ENCODE results near the gene ADRA2C. TPM values are rescaled to one million over a fixed set of nuclear protein-coding genes. Genes with fewer than 3 reads are reported as not detected.
"Not testable (repeated sequence)": the region's sequence is repeated elsewhere in the genome, so short reads cannot be mapped to it uniquely, and the experiment has no call there.

ADRA2C gene
- total RNA-seq, 1 experiment from 2014 or later, result 2.9 TPM

- DNase-seq (ENCODE audit: low read depth), result no peak
These were observed 44.8 kb downstream of the ADRA2C start for GRCh38 chr4:3810796-3811485.

GRCh38 chr4:3811621-3812020 lies 45.4 kb downstream of the ADRA2C start:
- DNase-seq (ENCODE audit: low read depth), result no peak

GRCh38 chr4:3812211-3812934 lies 46.2 kb downstream of the ADRA2C start:
- no peak for DNase-seq (ENCODE audit: low read depth)

GRCh38 chr4:3813151-3814052 lies 47.2 kb downstream of the ADRA2C start:
- DNase-seq (ENCODE audit: low read depth), result no peak

GRCh38 chr4:3814053-3814570 lies 47.9 kb downstream of the ADRA2C start:
- DNase-seq (ENCODE audit: low read depth), result no peak

- DNase-seq (ENCODE audit: low read depth), result not testable (repeated sequence)
These were observed 48.7 kb downstream of the ADRA2C start for GRCh38 chr4:3814838-3815237.

- DNase-seq (ENCODE audit: low read depth), result no peak
These were observed 50.2 kb downstream of the ADRA2C start for GRCh38 chr4:3816256-3816825.

GRCh38 chr4:3816983-3817960 lies 51.1 kb downstream of the ADRA2C start:
- DNase-seq (ENCODE audit: low read depth), result no peak

Other genes starting within 250 kb of the ADRA2C start
- 211 and 237 TPM in 2 replicates for gene LRPAP1, start 234.0 kb upstream of the ADRA2C start, total RNA-seq (2014; rRNA removed)